Endodermal cell (in vitro differentiated cells): ENCODE data around the gene WWP2. TPM values are rescaled to one million over a fixed set of nuclear protein-coding genes. Genes with fewer than 3 reads are reported as not detected.

ENCODE experiments used
- DNase-seq: peaks from one replicate; pipeline ENCODE4 v3.0.0-alpha.2; 2017
- H3K27ac ChIP-seq: 2 replicates; pipeline ENCODE4 v1.5.1; 2013; ENCODE audit warnings: mild to moderate bottlenecking, low read depth, low read length, moderate library complexity
- H3K27me3 ChIP-seq: 2 replicates; pipeline ENCODE4 v1.6.1; 2013; ENCODE audit warnings: mild to moderate bottlenecking, low read length, moderate library complexity; ENCODE audit not compliant: insufficient read depth, control insufficient read depth, poor library complexity, severe bottlenecking
- H3K36me3 ChIP-seq: 2 replicates; pipeline ENCODE4 v1.7.0; 2013; ENCODE audit warnings: mild to moderate bottlenecking, low read length, moderate library complexity; ENCODE audit not compliant: control insufficient read depth, insufficient read depth
- H3K4me1 ChIP-seq: one replicate; pipeline ENCODE4 v1.7.0; 2013; ENCODE audit warnings: low read length; ENCODE audit not compliant: control insufficient read depth, insufficient read depth
- H3K4me3 ChIP-seq: 2 replicates; pipeline ENCODE4 v1.5.1; 2013; ENCODE audit warnings: mild to moderate bottlenecking, low read length, moderate library complexity
- H3K9ac ChIP-seq: 2 replicates; pipeline ENCODE4 v1.6.1; 2013; ENCODE audit warnings: mild to moderate bottlenecking, low read length, moderate library complexity; ENCODE audit not compliant: poor library complexity, severe bottlenecking; ENCODE audit errors: extremely low read depth
- H3K9me3 ChIP-seq: 2 replicates; pipeline ENCODE4 v1.6.1; 2013; ENCODE audit warnings: mild to moderate bottlenecking, low read length, moderate library complexity; ENCODE audit not compliant: control insufficient read depth
- H3K27ac Mint-ChIP-seq: 2 replicates; pipeline ENCODE4 v1.8.0; 2020; ENCODE audit warnings: mixed read lengths
- H3K27me3 Mint-ChIP-seq: 2 replicates; pipeline ENCODE4 v1.8.0; 2021; ENCODE audit warnings: mild to moderate bottlenecking, mixed read lengths; ENCODE audit not compliant: insufficient read depth
- H3K36me3 Mint-ChIP-seq: 2 replicates; pipeline ENCODE4 v1.8.0; 2020; ENCODE audit warnings: low read depth, mixed read lengths
- H3K4me1 Mint-ChIP-seq: 2 replicates; pipeline ENCODE4 v1.8.0; 2020; ENCODE audit warnings: mixed read lengths
- H3K4me3 Mint-ChIP-seq: 2 replicates; pipeline ENCODE4 v1.8.0; 2020; ENCODE audit warnings: mild to moderate bottlenecking, moderate library complexity, mixed read lengths
- H3K9me3 Mint-ChIP-seq: 2 replicates; pipeline ENCODE4 v1.8.0; 2020; ENCODE audit warnings: mild to moderate bottlenecking, mixed read lengths
- WGBS, 2 experiments: methylation state at CpG; one replicate each; pipeline versions ENCODE4 v1.1.5 to v1.1.7; 2013; ENCODE audit warnings: missing lambda C conversion rate in 2 of 2, mixed read lengths in 1 of 2; ENCODE audit not compliant: insufficient coverage in 1 of 2, insufficient read length in 1 of 2; 5-methylcytosine and 5-hydroxymethylcytosine counted together
- total RNA-seq, 2 donors: library from RNA; stranded (reverse); fragmentation: NEBNext Ultra II Directional in 1 of 2; extraction: Animal tissue kit (Norgen Biotek cat#: 25700) in 1 of 2; gene quantifications; 2 replicates in 1 of 2; 3 replicates in 1 of 2; pipeline ENCODE4 v1.2.1, GENCODE V29; 2021
- TF ChIP-seq, protein P1 (sequence below): fragments of 200-600 bp; sonication (generic); conservative IDR thresholded peaks from 2 replicates; pipeline ENCODE4 v1.5.0; 2021; ENCODE audit warnings: antibody characterized with exemption, mild to moderate bottlenecking

WWP2 gene
- total RNA-seq, 2 donors from 2014 or later: 42.3 to 50.0 TPM

DNA sequence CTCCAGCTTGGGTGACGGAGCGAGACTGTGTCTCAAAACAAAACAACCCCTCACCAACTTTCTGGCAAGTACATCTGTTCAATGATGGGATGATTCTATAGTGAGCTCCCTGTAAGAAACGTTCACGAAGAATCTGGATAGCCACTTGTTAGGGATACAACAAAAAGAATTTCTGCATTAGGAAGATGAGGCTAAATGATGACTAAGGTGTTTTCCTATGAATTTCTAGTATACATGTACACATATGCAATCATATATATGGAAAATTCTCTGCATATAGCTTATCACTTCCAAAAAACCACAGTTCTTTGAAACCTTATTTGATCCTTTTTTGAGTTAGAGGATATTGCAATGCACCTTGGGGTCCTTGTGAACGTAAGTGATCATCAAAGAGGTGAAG lies 124.6 kb downstream of the WWP2 start:
- H3K27ac Mint-ChIP-seq: no peak overlapping the region

DNA sequence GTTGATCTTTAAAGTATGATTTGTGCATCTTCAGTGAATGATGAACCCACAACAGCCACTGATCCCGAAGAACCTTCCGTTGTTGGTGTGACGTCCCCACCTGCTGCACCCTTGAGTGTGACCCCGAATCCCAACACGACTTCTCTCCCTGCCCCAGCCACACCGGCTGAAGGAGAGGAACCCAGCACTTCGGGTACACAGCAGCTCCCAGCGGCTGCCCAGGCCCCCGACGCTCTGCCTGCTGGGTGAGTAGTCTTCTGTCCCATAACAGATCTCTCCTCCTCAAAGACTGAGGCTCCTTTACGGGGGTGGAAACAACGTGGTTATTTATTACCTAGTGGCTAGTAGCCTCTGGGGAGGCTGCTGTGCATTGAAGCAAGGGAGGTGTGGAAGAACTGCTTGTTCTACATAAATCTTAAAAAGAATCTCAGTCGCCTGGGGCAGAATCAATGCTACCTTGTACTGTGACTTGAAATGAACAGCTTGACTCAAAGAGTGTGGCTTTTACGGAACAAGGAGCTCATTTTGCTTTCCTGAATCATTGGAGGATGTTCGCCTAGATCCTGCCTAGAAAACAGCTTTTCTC lies 126.0 kb downstream of the WWP2 start:
- Histone ChIP-seq H3K9me3 (no peaks in the 10 kb centered on the region), H3K27ac (no peak overlapping the region), H3K4me1 (no peaks in the 10 kb centered on the region), H3K4me3 (no peak overlapping the region), H3K9ac (no peak overlapping the region), H3K27me3 (no peaks in the 10 kb centered on the region), H3K36me3 (peaks cover 18% of the 10 kb centered on the region)
- DNase-seq: no peak
- H3K27me3 Mint-ChIP-seq: no peaks in the 10 kb centered on the region
- peaks cover 33% of the 10 kb centered on the region for H3K36me3 Mint-ChIP-seq
- peaks cover 12% of the 10 kb centered on the region for H3K4me1 Mint-ChIP-seq
- H3K9me3 Mint-ChIP-seq: no peaks in the 10 kb centered on the region
- WGBS, 2 experiments: 93 to 95% methylated on average over 9 to 15 of the region's 15 CpGs
- H3K27ac Mint-ChIP-seq: no peak overlapping the region
- TF ChIP-seq, protein P1, sequence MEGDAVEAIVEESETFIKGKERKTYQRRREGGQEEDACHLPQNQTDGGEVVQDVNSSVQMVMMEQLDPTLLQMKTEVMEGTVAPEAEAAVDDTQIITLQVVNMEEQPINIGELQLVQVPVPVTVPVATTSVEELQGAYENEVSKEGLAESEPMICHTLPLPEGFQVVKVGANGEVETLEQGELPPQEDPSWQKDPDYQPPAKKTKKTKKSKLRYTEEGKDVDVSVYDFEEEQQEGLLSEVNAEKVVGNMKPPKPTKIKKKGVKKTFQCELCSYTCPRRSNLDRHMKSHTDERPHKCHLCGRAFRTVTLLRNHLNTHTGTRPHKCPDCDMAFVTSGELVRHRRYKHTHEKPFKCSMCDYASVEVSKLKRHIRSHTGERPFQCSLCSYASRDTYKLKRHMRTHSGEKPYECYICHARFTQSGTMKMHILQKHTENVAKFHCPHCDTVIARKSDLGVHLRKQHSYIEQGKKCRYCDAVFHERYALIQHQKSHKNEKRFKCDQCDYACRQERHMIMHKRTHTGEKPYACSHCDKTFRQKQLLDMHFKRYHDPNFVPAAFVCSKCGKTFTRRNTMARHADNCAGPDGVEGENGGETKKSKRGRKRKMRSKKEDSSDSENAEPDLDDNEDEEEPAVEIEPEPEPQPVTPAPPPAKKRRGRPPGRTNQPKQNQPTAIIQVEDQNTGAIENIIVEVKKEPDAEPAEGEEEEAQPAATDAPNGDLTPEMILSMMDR: no peak
- no peak overlapping the region for H3K4me3 Mint-ChIP-seq

More for the DNA sequence above, 124.6 kb downstream of the WWP2 start:
- peaks cover 18% of the 10 kb centered on the region for H3K36me3 ChIP-seq
- TF ChIP-seq, protein P1: no peak
- WGBS, 2 experiments: 99% methylated on average over 5 of the region's 5 CpGs; no CpG with 5 or more reads in 1 of the 2 experiments
- H3K36me3 Mint-ChIP-seq: peaks cover 37% of the 10 kb centered on the region
- H3K4me3 Mint-ChIP-seq: no peak overlapping the region
- no peaks in the 10 kb centered on the region for H3K27me3 Mint-ChIP-seq
- H3K9me3 Mint-ChIP-seq: no peaks in the 10 kb centered on the region
- no peaks in the 10 kb centered on the region for H3K27me3 ChIP-seq
- H3K9ac ChIP-seq: no peak overlapping the region
- no peak overlapping the region for H3K27ac ChIP-seq
- DNase-seq: no peak
- H3K9me3 ChIP-seq: no peaks in the 10 kb centered on the region
- H3K4me1 Mint-ChIP-seq: peaks cover 12% of the 10 kb centered on the region
- H3K4me3 ChIP-seq: no peak overlapping the region
- H3K4me1 ChIP-seq: no peaks in the 10 kb centered on the region

- Mint-ChIP-seq H3K4me3 (no peak overlapping the region), H3K9me3 (no peaks in the 10 kb centered on the region), H3K36me3 (peaks cover 31% of the 10 kb centered on the region), H3K27me3 (no peaks in the 10 kb centered on the region), H3K4me1 (peaks cover 12% of the 10 kb centered on the region), H3K27ac (no peak overlapping the region)
- Histone ChIP-seq H3K9ac (no peak overlapping the region), H3K27me3 (no peaks in the 10 kb centered on the region), H3K4me1 (no peaks in the 10 kb centered on the region), H3K4me3 (no peak overlapping the region), H3K27ac (no peak overlapping the region), H3K9me3 (no peaks in the 10 kb centered on the region), H3K36me3 (peaks cover 18% of the 10 kb centered on the region)
- 95 to 100% methylated on average over 3 to 7 of the region's 7 CpGs for WGBS, 2 experiments
- DNase-seq: no peak
- TF ChIP-seq, protein P1: no peak
Measured at GRCh38 chr16:69889295-69889964, 127.3 kb downstream of the WWP2 start.
